Fibroblast of lung (primary cell): Measurements from ENCODE around the gene FSTL5.

Source experiments
- EZH2 ChIP-seq: IDR thresholded peaks from 2 replicates; pipeline ENCODE4 v1.5.1; 2012; ENCODE audit warnings: low read length, control low read depth, mild to moderate bottlenecking; ENCODE audit errors: missing control alignments
- TF ChIP-seq, protein P1 (sequence below), 2 donors: IDR thresholded peaks in 1 of 2; conservative IDR thresholded peaks in 1 of 2; 1 replicate in 1 of 2; 2 replicates in 1 of 2; pipeline ENCODE4 v1.5.1; 2011 to 2012; ENCODE audit warnings: low read length in 2 of 2, control low read depth in 1 of 2, inconsistent platforms in 1 of 2, low read depth in 1 of 2, mild to moderate bottlenecking in 1 of 2

- no peak for TF ChIP-seq EZH2
- TF ChIP-seq, protein P1, sequence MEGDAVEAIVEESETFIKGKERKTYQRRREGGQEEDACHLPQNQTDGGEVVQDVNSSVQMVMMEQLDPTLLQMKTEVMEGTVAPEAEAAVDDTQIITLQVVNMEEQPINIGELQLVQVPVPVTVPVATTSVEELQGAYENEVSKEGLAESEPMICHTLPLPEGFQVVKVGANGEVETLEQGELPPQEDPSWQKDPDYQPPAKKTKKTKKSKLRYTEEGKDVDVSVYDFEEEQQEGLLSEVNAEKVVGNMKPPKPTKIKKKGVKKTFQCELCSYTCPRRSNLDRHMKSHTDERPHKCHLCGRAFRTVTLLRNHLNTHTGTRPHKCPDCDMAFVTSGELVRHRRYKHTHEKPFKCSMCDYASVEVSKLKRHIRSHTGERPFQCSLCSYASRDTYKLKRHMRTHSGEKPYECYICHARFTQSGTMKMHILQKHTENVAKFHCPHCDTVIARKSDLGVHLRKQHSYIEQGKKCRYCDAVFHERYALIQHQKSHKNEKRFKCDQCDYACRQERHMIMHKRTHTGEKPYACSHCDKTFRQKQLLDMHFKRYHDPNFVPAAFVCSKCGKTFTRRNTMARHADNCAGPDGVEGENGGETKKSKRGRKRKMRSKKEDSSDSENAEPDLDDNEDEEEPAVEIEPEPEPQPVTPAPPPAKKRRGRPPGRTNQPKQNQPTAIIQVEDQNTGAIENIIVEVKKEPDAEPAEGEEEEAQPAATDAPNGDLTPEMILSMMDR (conservative IDR thresholded peaks at IDR 0.05 in 1 of 2, IDR thresholded peaks at IDR 0.05 in 1 of 2; ENCODE audit: low read depth in 1 of 2, low read length in 2 of 2): no peak
These were observed 256.2 kb downstream of the FSTL5 start for GRCh38 chr4:161907590-161907955.
